ENCODE data around the gene ODF4.

GRCh38 chr17:8327303-8327649 is 12.4 kb upstream of the ODF4 start:
- TF ChIP-seq CREM (IDR thresholded peaks at IDR 0.05; ENCODE audit: low read depth) (no peak), EZH2 (IDR thresholded peaks at IDR 0.05; ENCODE audit: borderline replicate concordance, control insufficient read depth, low read depth, low read length) (no peak), ATF3 (IDR thresholded peaks at IDR 0.05; ENCODE audit: borderline replicate concordance, extremely low read depth, low read depth, low read length) (no peak), SREBF1 (IDR thresholded peaks at IDR 0.05; ENCODE audit: low read length) (no peak), MTA3 (IDR thresholded peaks at IDR 0.05; ENCODE audit: borderline replicate concordance, low read length) (no peak), KDM1A (IDR thresholded peaks at IDR 0.05; ENCODE audit: borderline replicate concordance) (no peak), NBN (IDR thresholded peaks at IDR 0.05) (no peak), RCOR1 (conservative IDR thresholded peaks at IDR 0.05; ENCODE audit: low read depth, low read length) (no peak)
